KG1 (cell line): ENCODE results near the gene MCRIP2.
A peak's percentile ranks its signal among the peaks of the same experiment; 100 is the strongest.
"Not testable (repeated sequence)": the region's sequence is repeated elsewhere in the genome, so short reads cannot be mapped to it uniquely, and the experiment has no call there.

Experiments used
- DNase-seq: peaks from one replicate; lab custom pipeline; 2025; lab: John Stamatoyannopoulos, UW

Gene MCRIP2, protein sequence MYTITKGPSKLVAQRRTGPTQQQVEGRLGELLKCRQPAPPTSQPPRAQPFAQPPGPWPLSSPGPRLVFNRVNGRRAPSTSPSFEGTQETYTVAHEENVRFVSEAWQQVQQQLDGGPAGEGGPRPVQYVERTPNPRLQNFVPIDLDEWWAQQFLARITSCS

GRCh38 chr16:641326-642188 is at the start of gene MCRIP2:
Gene MCRIP2 (plus strand): TSS chr16:641828. CDS start chr16:641992, 164 bp downstream.
- peak; percentile 42 for DNase-seq

DNA sequence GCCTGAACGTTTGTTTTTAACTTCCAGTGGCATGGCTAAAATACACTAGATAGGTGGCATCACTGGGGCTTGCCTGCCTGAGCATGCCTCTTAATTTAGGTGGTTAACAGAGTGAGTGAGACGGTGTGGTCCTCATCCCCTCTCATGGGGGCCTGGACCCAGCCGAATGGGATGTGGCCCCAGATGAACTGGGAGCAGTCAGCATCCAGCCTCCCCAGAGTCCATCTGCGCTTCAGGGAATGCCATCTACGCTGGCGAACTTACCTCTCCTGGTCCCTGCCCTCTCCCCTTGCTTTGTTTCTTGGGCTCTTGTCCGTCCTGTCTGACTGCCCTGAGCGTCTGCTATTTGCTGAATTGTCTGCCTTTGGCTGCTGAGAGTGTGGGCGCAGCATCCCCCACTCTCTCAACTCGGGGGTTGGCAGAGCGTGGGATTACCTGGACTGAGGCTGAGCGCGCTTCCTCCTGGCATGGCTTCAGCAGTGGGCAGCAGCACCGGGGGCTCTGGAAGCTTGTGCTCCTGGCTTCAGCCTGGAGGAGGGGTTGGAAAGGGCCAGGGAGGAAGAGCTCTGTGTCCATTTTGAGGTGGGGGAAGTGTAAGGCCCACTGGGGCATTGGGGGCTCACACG is 49.6 kb upstream of the MCRIP2 start:
- DNase-seq, result no peak

- no peak for DNase-seq
These were observed 48.9 kb upstream of the MCRIP2 start for GRCh38 chr16:592518-593306.

GRCh38 chr16:593406-593805 is 48.2 kb upstream of the MCRIP2 start:
- DNase-seq, result no peak

DNA sequence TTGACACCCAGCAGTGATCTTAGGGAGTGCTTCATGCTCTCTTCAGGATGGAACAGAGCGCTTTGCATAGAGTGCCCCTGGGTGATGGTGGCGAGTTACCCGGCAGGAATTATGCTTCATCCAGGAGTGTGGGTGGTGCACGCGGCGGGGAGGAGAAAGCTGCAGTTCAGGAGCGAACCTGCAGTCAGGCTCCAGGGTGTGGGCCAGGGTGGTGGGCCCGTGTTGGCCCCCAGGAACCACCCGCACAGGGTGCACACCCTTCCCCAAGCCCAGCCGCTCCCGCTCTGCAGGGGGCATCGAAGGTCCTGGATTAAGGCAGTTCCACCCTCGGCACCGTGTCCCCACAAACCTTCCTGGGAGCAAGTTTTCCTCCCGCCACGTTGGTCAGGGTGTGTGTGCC is 47.8 kb upstream of the MCRIP2 start:
- no peak for DNase-seq

DNA sequence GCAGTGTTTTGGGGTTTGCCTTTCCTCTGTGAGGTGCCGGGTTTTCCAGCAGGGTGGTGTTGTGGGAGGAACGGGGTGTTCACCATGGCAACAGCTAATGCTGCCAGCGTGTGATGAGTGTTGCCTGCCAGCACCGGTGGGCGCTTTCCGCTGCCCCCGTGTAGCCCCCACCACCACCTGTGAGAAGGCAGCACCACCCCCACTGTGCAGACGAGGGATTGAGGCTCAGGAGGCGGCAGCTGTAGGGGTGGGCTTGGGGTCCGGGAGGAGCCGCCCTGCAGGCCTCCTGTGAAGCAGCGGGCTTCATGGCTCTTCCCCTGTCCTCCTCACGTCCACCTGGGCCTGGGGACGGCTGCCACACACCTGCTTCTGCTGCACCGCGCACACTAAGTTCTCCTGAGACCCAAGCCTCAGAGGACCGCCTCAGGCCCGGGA is 46.5 kb upstream of the MCRIP2 start:
- DNase-seq, result no peak

DNA sequence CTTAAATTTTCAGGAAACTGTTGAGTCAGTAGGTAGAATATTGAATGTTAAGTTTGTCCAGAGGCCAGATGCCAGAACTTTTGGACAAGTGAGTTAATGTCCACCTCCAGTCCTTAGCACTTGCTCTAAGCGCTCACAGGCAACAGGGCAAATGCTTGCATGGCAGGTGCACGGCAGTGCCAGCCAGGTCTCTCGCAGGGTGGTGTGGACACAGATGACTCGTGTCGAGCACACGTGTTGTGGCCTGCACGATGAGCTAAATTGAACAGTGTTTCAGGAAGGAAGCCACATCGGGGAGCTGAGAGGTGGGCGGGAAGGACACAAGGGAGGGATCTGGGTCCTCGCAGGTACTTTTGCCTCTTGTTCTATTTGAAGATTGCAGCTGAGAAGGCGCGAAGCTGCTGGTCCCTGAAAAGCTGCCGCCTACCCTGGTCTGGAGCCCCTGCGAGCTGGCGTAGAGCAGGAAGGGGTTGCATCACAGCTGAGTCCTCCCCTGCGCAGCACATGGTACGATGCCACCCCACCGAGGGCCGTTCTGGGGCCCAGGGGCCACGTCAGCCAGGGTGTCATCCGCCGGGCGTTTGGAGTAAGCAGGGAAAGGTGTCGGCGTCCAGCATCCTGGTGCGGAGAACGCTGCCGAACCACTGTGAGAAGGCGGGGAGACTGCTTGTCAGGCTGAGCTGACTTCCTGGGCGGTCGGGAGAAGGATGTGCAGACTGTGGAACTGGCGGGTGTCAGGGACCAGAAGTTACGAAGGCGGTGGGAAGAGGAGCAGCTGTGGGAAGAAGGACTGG is 45.5 kb upstream of the MCRIP2 start:
- DNase-seq, result no peak

GRCh38 chr16:596736-597060 is 44.9 kb upstream of the MCRIP2 start:
- DNase-seq, result no peak

DNA sequence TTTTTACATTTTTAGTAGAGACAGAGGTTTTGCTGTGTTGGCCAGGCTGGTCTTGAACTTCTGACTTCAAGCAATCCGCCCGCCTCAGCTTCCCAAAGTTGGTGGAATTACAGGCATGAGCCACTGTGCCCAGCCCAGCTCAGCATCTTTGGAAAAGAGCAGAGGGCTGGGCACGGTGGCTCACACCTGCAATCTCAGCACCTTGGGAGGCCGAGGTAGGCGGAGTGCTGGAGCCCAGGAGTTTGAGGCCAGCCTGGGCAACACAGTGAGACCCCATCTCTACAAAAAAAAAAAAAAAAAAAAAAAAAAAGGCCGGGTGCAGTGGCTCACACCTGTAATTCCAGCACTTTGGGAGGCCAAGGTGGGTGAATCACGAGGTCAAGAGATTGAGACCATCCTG is 44.0 kb upstream of the MCRIP2 start:
- DNase-seq, result not testable (repeated sequence)

GRCh38 chr16:598823-599739 is 42.5 kb upstream of the MCRIP2 start:
- no peak for DNase-seq

DNA sequence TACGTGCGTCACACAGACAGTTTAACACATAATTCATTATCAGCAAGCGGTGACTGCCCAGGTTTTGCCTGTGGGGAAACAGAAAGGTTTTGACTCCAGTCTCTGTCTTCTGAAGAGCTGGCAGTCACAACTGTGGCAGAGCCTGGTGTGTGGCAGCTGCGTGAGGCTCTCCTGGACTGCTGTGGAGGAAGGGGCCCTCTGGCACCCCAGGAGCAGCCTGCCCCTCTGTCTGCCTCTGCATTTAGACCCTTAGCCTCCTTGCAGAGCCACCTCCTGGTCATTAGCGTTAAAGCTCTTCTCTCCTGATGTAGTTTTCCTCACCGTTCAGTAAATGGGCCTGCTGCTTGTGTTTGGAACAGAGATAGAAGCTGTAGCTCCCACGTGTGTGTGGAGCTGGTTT is 40.8 kb upstream of the MCRIP2 start:
- no peak for DNase-seq

GRCh38 chr16:603933-604332 is 37.7 kb upstream of the MCRIP2 start:
- no peak for DNase-seq

DNA sequence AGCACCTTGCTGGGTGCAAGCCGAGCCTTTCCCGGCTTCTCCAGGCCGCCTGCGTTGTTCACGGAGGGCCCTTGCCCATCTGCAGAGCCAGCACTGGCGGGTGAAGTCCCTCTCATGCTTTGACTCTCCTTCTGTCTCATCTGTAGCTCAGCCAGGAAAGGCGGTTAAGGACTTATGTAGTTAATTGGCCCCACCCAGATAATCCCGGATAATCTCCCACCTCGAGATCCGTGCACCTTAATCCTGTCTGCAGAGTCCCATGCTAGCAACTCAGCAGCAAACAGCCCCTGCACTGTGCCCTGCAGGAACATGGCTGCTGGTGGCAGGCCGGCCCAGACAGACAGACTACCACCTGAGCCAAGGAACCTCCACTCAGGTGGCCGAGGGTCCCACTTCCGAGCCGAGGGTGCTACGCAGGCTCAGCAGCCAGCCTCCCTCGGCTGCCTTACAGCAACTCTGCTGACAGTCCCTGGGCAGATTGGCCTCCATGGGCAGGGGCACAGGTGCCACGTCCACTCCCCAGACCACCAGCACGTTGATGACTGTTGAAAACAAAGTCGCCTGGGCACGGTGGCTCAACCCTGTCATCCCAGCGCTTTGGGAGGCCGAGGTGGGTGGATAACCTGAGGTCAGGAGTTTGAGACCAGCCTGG is 34.8 kb upstream of the MCRIP2 start:
- DNase-seq, result no peak

DNA sequence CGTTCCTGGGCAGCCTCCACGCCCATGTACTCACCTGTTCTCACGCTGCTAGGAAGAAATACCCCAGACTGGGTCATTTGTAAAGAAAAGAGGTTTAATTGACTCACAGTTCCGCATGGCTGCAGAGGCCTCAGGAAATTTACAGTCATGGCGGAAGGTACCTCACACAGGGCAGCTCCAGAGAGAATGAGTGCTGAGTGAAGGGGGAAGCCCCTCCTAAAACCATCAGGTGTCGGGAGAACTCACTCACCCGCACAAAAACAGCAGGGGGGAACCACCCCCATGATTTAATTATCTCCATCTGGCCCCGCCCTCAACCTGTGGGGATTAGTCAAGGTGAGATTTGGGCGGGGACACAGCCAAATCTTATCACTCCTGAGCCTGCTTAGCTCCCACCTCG is 33.6 kb upstream of the MCRIP2 start:
- DNase-seq, result no peak

- DNase-seq, result no peak
These were observed 32.3 kb upstream of the MCRIP2 start for GRCh38 chr16:609316-609715.

DNA sequence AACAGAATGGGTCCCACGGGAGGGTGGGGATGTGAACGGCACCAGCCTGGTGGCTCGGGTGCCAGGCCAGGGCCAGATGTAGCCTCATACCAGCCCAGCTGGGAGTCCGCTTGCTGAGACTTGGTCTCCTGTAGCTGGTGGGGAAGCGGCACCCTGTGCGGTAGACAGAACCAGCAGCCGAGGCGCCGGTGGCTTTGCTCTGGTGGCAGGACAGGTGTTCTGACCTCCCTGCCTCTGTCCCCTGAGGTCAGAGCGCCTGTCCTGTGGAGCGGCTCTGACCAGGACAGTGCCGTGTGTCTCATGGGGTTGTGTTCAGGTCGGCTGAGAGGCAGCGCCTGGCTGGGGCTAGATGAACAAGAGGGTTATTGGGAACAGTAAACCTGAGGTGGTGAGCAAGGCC is 31.6 kb upstream of the MCRIP2 start:
- no peak for DNase-seq

- no peak for DNase-seq
These were observed 30.9 kb upstream of the MCRIP2 start for GRCh38 chr16:610513-611381.

- no peak for DNase-seq
These were observed 26.5 kb upstream of the MCRIP2 start for GRCh38 chr16:615122-615521.
